HG03060 (cell line): ENCODE results near the gene ROPN1L.
A peak's percentile ranks its signal among the peaks of the same experiment; 100 is the strongest.

Source experiments
- ATAC-seq: cut with Tn5 transposase; IDR thresholded peaks from one replicate; pipeline ENCODE4 v1.9.1; 2021; ENCODE audit warnings: low read depth, moderate number of reproducible peaks; ENCODE audit not compliant: unreplicated experiment

Gene ROPN1L

DNA sequence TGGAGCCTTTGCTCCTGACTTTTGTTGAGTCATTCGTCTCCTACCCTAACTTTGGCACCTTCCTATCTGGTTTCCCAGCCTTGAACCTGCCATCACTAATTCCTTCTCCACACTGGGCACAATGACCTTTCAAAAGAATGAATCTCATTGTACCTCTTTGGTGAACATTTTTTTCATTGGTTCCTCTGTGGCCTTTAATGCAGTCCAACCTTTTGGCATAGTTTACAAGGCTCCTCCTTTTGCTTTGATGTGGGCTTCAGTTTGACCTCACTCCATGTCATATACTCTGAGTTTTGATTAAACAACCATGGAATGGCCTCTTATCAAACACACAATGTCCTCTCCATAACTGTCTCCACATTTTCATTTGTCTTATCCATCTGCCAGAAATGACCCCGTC is 14.5 kb upstream of the ROPN1L start:
- no peak for ATAC-seq

GRCh38 chr5:10427978-10428377 is 13.7 kb upstream of the ROPN1L start:
- ATAC-seq: no peak

GRCh38 chr5:10431415-10431814 is 10.3 kb upstream of the ROPN1L start:
- no peak for ATAC-seq

DNA sequence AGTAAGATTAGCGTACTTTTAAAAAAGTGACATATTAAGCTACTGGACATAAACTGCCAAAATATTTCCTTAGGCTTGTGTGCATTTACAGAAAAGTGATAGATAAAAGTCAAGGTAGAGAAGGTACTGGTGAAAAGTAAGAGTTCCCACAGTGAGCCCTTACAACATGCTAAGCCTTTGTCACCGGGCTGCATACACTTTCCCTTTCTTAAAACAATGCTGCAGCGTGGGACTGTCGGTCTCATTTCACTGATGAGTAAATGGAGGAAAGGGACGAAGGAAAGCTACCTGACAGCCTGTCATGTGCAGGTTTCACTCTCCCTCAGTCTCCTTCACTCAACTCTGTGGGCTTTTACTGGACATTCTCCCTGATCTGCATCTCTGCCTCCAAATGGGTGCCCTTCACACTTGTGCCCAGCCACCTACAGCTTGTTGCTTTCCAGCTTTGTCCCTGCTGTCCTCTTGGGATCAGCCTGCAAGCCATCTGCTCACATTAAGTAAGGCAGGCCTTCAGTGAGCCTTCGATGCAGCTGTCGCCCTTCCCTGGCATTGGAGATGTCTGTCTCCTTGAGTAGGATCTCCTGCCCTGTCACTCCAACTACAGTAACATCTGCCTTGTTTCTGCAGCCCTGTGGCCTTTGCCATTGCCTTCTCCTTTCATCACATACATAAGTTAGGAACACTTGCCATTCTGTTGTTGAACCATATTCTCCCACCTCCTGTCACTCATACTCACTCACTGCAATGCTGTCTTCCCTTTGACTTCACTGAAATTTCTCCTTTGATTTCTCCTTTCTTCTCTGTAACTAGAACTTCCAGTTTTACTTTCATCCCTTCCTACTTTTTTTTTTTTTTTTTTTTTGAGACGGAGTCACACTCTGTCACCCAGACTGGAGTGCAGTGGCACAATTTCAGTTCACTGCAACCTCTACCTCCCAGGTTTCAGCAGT is 9.3 kb upstream of the ROPN1L start:
- no peak for ATAC-seq

- ATAC-seq: no peak
Observed at GRCh38 chr5:10434392-10434791, 7.3 kb upstream of the ROPN1L start.

GRCh38 chr5:10438301-10438700 is 3.4 kb upstream of the ROPN1L start:
- ATAC-seq: no peak

- no peak for ATAC-seq
Observed at GRCh38 chr5:10439692-10440091, 2.0 kb upstream of the ROPN1L start.

- ATAC-seq: no peak
Observed at GRCh38 chr5:10440367-10440990, 1.2 kb upstream of the ROPN1L start.

GRCh38 chr5:10441992-10442435 is 335 bp downstream of the ROPN1L start:
- peak; percentile 20 for ATAC-seq

GRCh38 chr5:10442576-10442975 is 897 bp downstream of the ROPN1L start:
- no peak for ATAC-seq

DNA sequence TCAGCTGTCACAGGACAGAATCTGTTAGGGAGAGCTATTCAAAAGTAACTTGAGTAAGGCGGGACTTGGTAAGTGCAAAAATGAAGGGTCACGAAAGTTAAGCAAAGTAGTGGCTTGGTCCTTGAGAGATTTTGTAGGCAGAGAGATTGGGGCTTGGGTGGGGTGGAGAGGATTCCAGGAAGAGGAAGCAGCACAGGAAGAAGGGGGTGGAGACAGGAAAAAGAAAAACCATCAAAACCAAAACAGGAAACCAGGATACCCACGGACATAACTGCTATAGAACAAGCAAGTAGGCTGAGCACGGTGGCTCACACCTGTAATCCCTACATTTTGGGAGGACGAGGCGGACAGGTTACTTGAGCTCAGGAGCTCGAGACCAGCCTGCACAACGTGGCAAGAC is 3.7 kb downstream of the ROPN1L start:
- ATAC-seq: no peak

DNA sequence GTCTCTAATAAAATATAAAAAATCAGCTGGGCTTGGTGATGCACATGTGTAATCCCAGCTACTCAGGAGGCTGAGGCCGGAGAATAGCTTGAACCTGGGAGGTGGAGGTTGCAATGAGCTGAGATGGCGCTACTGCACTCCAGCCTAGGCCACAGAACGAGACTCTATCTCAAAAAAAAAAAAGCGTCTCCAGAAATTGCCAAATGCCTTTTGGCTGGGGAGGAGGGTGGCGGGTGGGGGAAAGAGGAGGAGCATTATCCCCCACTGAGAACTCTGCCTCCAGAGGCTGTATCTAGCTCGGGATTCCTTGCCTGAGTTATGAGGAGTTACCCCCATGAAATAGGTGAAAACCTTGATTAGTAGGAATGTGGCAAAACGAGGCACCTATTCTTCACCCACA is 4.8 kb downstream of the ROPN1L start:
- no peak for ATAC-seq

DNA sequence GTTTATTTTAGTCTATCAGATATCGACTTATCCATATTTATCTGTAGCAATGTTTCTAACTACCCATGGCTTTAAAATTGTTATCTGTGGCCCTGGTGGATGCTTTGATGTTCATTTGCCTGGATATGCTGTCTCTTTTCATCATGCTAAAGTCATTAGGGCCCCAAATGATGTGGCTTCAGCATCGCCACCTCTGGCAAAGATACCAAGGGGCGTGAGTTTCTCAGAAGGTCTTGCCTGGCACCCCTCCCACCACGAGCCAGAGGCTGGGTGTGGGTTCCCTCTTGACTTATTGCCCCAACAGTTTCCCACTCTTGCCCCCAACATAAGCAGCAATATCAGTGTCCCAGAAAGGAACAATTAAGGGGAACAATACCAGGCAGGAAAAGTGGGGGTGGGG is 5.4 kb downstream of the ROPN1L start:
- ATAC-seq: no peak

DNA sequence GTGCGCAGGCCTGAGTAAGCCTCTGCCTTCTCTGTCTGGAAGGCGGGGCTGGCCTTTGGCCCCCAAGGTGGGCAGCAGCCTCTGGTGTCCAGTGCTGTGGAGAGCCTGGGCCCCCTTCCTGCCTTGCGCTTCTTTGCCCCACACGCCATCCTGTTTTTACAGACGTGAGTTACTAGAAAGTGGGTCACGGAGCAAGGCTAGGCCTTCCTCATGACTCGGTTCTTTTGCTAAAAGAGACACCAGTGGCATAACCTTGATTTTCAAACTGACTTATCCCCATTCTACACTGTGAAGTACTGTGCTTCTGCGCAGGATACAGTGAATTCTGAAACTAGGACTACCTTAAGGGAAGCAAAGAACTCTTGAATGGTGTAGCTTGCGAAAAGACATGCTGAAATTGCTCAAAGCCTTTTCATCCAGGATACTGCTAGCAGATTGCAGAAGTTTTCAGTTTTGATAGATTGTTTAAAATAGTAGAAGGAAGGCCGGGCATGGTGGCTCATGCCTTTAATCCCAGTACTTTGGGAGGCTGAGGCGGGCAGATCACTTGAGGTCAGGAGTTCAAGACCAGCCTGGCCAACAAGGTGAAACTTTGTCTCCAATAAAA is 7.2 kb downstream of the ROPN1L start:
- no peak for ATAC-seq

- ATAC-seq: no peak
Observed at GRCh38 chr5:10451137-10451824, 9.6 kb downstream of the ROPN1L start.

GRCh38 chr5:10452768-10453331 is 11.2 kb downstream of the ROPN1L start:
- no peak for ATAC-seq

DNA sequence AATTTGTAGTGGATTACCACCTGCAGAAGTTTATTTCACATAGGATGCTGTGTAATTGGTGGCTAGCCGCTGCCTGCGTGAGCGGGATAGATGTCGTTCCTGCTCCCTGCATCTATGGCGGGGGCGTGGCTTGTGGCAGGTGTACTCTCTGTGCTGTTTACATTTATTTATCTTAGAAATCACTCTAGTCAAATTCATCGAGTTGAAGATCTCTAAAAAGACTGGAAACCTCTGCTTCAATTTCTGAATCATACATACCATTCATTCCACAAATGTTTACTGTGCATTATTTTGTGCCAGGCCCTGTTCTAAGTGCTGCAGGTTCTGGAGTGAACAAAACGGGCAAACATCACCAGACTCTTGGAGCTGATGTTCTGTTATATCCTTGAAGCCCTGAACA is 11.9 kb downstream of the ROPN1L start:
- no peak for ATAC-seq

DNA sequence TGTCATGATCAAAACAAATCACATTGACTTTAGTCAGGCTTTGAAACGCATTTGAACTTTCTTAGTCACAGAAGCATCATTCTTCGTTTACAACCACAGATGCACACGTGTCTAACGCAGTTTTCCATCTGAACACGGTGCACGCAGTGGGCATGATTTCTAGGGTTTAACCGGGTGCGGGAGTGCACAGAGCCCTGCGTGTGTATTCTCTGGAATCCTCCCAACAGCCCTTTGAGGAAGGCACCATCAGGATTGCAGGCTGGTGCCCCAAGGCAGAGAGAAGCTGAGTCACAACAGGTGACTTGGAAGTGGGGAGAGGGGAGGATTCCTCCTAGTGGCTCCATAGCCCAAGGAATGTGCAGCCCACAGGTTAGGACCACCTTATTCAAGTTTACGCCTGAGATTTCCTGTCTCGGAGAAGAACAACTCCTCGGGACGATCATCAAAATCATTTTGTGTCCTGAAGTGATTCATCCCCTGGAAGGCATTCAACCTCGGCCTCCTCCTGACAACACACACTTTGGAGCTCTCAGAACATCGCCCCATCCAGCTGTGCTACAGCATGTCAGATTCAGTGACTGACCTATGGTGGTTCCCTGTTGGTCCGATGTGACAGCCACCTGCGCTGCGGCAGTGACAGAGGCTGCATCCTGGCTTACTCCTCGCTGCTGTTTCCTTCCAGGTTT is 13.1 kb downstream of the ROPN1L start:
- ATAC-seq: no peak

- no peak for ATAC-seq
Observed at GRCh38 chr5:10455277-10455670, 13.6 kb downstream of the ROPN1L start.
